SK-N-SH (cell line): Measurements from ENCODE around the gene NFIA.

Experiments used
- CTCF ChIP-seq: fragments of 200-600 bp; sonication (generic); IDR thresholded peaks from 2 replicates; pipeline ENCODE4 v1.6.1; 2017; ENCODE audit warnings: antibody characterized with exemption, mild to moderate bottlenecking, moderate library complexity
- EP300 ChIP-seq, 2 experiments: IDR thresholded peaks; 2 replicates each; pipeline versions ENCODE4 v1.4.0 to v1.6.1; 2012; ENCODE audit warnings: borderline replicate concordance in 1 of 2, low read depth in 1 of 2, low read length in 1 of 2
- TAF1 ChIP-seq: IDR thresholded peaks from 2 replicates; pipeline ENCODE4 v1.6.1; 2012; ENCODE audit warnings: low read depth, mild to moderate bottlenecking, low read length, moderate library complexity, borderline replicate concordance

GRCh38 chr1:61338899-61339298 lies 256.5 kb downstream of the NFIA start:
- TF ChIP-seq EP300 (IDR thresholded peaks at IDR 0.05; ENCODE audit: borderline replicate concordance in 1 of 2, low read depth in 1 of 2, low read length in 1 of 2) (no peak), CTCF (no peak), TAF1 (no peak)
